ENCODE measurements around the gene PLA2G1B.
A peak's percentile ranks its signal among the peaks of the same experiment; 100 is the strongest.

PLA2G1B gene

GRCh38 chr12:120369603-120370342, 42.2 kb upstream of the PLA2G1B start:
- no peak for TF ChIP-seq CTCF (IDR thresholded peaks at IDR 0.05; ENCODE audit: extremely low read depth, missing control alignments)
- DNase-seq (ENCODE audit: low spot score), result no peak

GRCh38 chr12:120368789-120369602, 41.4 kb upstream of the PLA2G1B start, which contains the start of gene MSI1:
Gene MSI1, minus strand, starts transcription at chr12:120369164. Its CDS starts 73 bp downstream, at chr12:120369091.
- TF ChIP-seq CTCF (IDR thresholded peaks at IDR 0.05; ENCODE audit: extremely low read depth, missing control alignments), result no peak

GRCh38 chr12:120367924-120368788, 40.6 kb upstream of the PLA2G1B start:
- DNase-seq (ENCODE audit: low spot score), result no peak
- no peak for TF ChIP-seq CTCF (IDR thresholded peaks at IDR 0.05; ENCODE audit: extremely low read depth, missing control alignments)

More at GRCh38 chr12:120368789-120369602, 41.4 kb upstream of the PLA2G1B start, which contains the start of gene MSI1:
- no peak for DNase-seq (ENCODE audit: low spot score)

GRCh38 chr12:120367233-120367923, 39.8 kb upstream of the PLA2G1B start:
- peak; percentile 47 for TF ChIP-seq CTCF (IDR thresholded peaks at IDR 0.05; ENCODE audit: extremely low read depth, missing control alignments)
- DNase-seq (ENCODE audit: low spot score), result no peak

GRCh38 chr12:120366845-120367232, 39.3 kb upstream of the PLA2G1B start:
- TF ChIP-seq CTCF (IDR thresholded peaks at IDR 0.05; ENCODE audit: extremely low read depth, missing control alignments), result no peak
- no peak for DNase-seq (ENCODE audit: low spot score)

- DNase-seq (ENCODE audit: low spot score), result no peak
- TF ChIP-seq CTCF (IDR thresholded peaks at IDR 0.05; ENCODE audit: extremely low read depth, missing control alignments), result no peak
Observed at GRCh38 chr12:120366341-120366705, 38.7 kb upstream of the PLA2G1B start.

Data from GM20000 (cell line).